Mammary epithelial cell (primary cell): ENCODE measurements around the gene C1orf174.

Experiments
- CTCF ChIP-seq, 2 donors: IDR thresholded peaks in 1 of 2; conservative IDR thresholded peaks in 1 of 2; 2 replicates each; pipeline ENCODE4 v1.5.1; 2011 to 2012; ENCODE audit warnings: inconsistent platforms in 2 of 2, low read length in 2 of 2, mild to moderate bottlenecking in 2 of 2, control low read depth in 1 of 2, low read depth in 1 of 2; ENCODE audit not compliant: insufficient read depth in 1 of 2; ENCODE audit errors: extremely low read depth in 1 of 2
- EZH2 ChIP-seq: IDR thresholded peaks from 2 replicates; pipeline ENCODE4 v1.6.1; 2012; ENCODE audit warnings: low read length, inconsistent platforms, borderline replicate concordance

GRCh38 chr1:3900969-3901529 lies 977 bp upstream of the C1orf174 start:
- no peak for TF ChIP-seq CTCF (conservative IDR thresholded peaks at IDR 0.05 in 1 of 2, IDR thresholded peaks at IDR 0.05 in 1 of 2; ENCODE audit: extremely low read depth in 1 of 2, insufficient read depth in 1 of 2, low read depth in 1 of 2, low read length in 2 of 2)
- no peak for TF ChIP-seq EZH2
